Lower leg skin (tissue), 4 donors: ENCODE results near the gene SP1. TPM values are rescaled to one million over a fixed set of nuclear protein-coding genes. Genes with fewer than 3 reads are reported as not detected.

ENCODE experiments used
- DNase-seq, 2 donors: peaks; one replicate each; pipeline ENCODE4 v3.0.0-alpha.2; 2019; ENCODE audit warnings: low spot score in 2 of 2
- H3K4me3 ChIP-seq: fragments of 200-600 bp; sonication (generic); 2 replicates; pipeline ENCODE4 v1.5.1; 2017; ENCODE audit warnings: mild to moderate bottlenecking, low read depth; ENCODE audit not compliant: poor library complexity, severe bottlenecking
- CTCF ChIP-seq, 3 donors: fragments of 450-650 bp; IDR thresholded peaks; one replicate each; pipeline ENCODE4 v1.5.1; 2016; ENCODE audit warnings: antibody characterized with exemption in 3 of 3, mild to moderate bottlenecking in 3 of 3, moderate library complexity in 2 of 3
- POLR2A ChIP-seq, 2 donors: fragments of 450-650 bp; IDR thresholded peaks; one replicate each; pipeline ENCODE4 v1.6.1; 2016 to 2017; ENCODE audit warnings: antibody characterized with exemption in 2 of 2, mild to moderate bottlenecking in 1 of 2, moderate library complexity in 1 of 2
- WGBS, 2 donors: methylation state at CpG; one replicate each; pipeline ENCODE4 v1.1.5; 2018; 5-methylcytosine and 5-hydroxymethylcytosine counted together
- intact Hi-C: fragments of 100-400 bp; cut with DNase I; formaldehyde crosslinking; loops from one replicate; pipeline ENCODE4 v1.15.0; 2023; ENCODE audit warnings: low total_unique reads
- total RNA-seq, 4 donors: library from RNA; depleted of rRNA; stranded (reverse); fragments of >200 nt; gene quantifications; one replicate each; pipeline ENCODE4 v1.1.0, GENCODE V29; 2016

The SP1 gene
- total RNA-seq, 4 donors from 2014 or later, result 89.6 to 111 (median 100) TPM

GRCh38 chr12:53461059-53461458, 81.1 kb downstream of the SP1 start:
- 78 to 87% methylated on average over 3 of the region's 3 CpGs for WGBS, 2 donors
- intact Hi-C loops, result loop anchor here (10.0 kb wide), 1 partner anchor 54 kb away; no protein-coding TSS in a partner anchor

GRCh38 chr12:53461591-53461990, 81.6 kb downstream of the SP1 start:
- no peak for TF ChIP-seq CTCF (IDR thresholded peaks at IDR 0.05)
- TF ChIP-seq POLR2A (IDR thresholded peaks at IDR 0.05), result no peak
- intact Hi-C loops, result loop anchor here (10.0 kb wide), 1 partner anchor 53 kb away; no protein-coding TSS in a partner anchor
- H3K4me3 ChIP-seq, result no peak overlapping the region
- DNase-seq, result no peak
- WGBS, 2 donors, result 89 to 90% methylated on average over 8 of the region's 8 CpGs

More at GRCh38 chr12:53461059-53461458, 81.1 kb downstream of the SP1 start:
- H3K4me3 ChIP-seq, result no peak overlapping the region
- TF ChIP-seq CTCF (IDR thresholded peaks at IDR 0.05) (no peak), POLR2A (IDR thresholded peaks at IDR 0.05) (no peak)
- no peak for DNase-seq

DNA sequence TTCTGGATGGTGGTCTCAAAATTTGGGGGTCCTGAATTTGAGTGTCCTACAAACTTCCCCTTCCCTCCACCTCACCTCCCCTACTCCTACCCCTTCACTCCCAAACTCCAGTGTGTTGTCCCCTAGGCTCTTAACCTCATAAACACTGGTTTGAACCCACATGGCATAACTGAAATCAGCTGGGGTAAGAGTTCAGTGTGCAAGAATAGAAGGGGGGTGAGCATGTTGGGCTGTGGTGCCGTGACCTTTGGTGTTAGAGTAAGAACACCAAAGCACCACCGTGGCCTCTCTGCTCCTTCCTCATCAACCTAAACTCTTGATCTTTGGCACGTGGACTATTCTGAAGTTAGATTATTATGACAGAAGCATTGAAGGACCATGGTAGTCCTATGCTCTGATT, 83.0 kb downstream of the SP1 start:
- no peak for DNase-seq

DNA sequence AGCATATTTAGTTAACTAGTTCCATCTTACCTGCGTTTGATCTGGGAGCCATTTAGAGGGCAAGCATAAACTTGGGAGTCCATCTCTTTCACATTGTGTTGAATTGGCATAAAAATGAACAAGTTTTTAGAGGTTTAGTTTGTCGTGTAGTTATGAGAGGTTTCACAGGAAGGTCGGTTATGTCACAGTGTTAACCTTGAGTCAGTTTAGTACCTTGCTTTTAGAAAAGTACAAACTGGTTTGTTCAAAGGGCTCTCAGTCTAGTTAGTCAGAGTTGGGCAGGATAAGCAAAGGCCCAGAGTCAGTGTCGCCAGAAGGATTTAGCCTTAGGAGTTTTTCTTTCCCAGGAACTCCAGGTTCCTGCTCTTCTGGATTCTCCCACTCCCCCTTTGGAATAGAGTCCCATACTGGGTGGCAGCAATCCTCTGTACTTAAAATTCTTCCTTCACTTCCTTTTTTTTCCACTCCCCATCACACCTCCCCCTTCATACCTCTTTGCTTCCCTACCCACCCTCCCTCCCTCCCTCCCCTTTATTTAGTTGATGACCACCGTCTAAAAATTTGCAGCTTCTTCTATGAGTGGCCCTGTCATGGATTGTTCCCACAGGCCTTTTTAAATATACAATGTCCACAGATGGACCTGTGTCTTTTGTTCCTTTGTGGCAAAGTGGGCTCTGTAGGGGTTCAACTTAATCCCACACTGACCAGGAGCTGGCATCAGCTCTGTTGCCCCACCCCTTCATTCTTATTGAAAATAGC, 84.0 kb downstream of the SP1 start:
- intact Hi-C loops, result loop anchor here (10.0 kb wide), 1 partner anchor 51 kb away; no protein-coding TSS in a partner anchor
- H3K4me3 ChIP-seq, result no peak overlapping the region
- TF ChIP-seq CTCF (IDR thresholded peaks at IDR 0.05) (no peak), POLR2A (IDR thresholded peaks at IDR 0.05) (no peak)
- WGBS, 2 donors, result 57 to 60% methylated on average over 5 of the region's 5 CpGs
- no peak for DNase-seq

More for the DNA sequence above, 83.0 kb downstream of the SP1 start:
- WGBS, 2 donors, result 80 to 85% methylated on average over 3 of the region's 3 CpGs
- H3K4me3 ChIP-seq, result no peak overlapping the region
- TF ChIP-seq POLR2A (IDR thresholded peaks at IDR 0.05) (no peak), CTCF (IDR thresholded peaks at IDR 0.05) (no peak)
- intact Hi-C loops, result loop anchor here (10.0 kb wide), 1 partner anchor 52 kb away; no protein-coding TSS in a partner anchor

GRCh38 chr12:53464685-53465418, 84.9 kb downstream of the SP1 start:
- WGBS, 2 donors, result 91 to 97% methylated on average over 11 of the region's 11 CpGs
- no peak for DNase-seq
- TF ChIP-seq CTCF (IDR thresholded peaks at IDR 0.05), result no peak
- no peak for TF ChIP-seq POLR2A (IDR thresholded peaks at IDR 0.05)
- no peak overlapping the region for H3K4me3 ChIP-seq
- intact Hi-C loops, result loop anchor here (10.0 kb wide), 1 partner anchor 50 kb away; no protein-coding TSS in a partner anchor
